K562 (cell line): Measurements from ENCODE around the gene RTP5. TPM values are rescaled to one million over a fixed set of nuclear protein-coding genes. Genes with fewer than 3 reads are reported as not detected.

ENCODE experiments used
- EP300 ChIP-seq: IDR thresholded peaks from 2 replicates; pipeline ENCODE4 v1.6.1; 2012; ENCODE audit warnings: low read length, improper control_type of control experiment
- RAD21 ChIP-seq, 2 experiments: fragments of 250-450 bp in 1 of 2; fragments of 450-650 bp in 1 of 2; sonication (Bioruptor Pico) in 1 of 2; formaldehyde crosslinking in 1 of 2; IDR thresholded peaks in 1 of 2; conservative IDR thresholded peaks in 1 of 2; 2 replicates each; pipeline versions ENCODE4 v1.4.0 to v1.8.0; 2020 to 2022; ENCODE audit warnings: mild to moderate bottlenecking in 2 of 2, moderate library complexity in 1 of 2
- polyA plus RNA-seq, 8 experiments: library from polyadenylated mRNA; depleted of rRNA in 4 of 8; stranded (reverse) in 5 of 8; unstranded in 3 of 8; fragments of >200 nt; fragmentation: Nextera tagmentation in 2 of 8; fragmentation: Illumina TruSeq in 1 of 8; extraction: Ambion mirVana in 2 of 8; extraction: Trizol in 1 of 8; gene quantifications; 2 replicates each; pipeline versions ENCODE4 v1.2.1 to v1.2.3, GENCODE V29; 2011 to 2014; ENCODE audit warnings: inconsistent platforms in 1 of 8, missing spikeins in 1 of 8
- total RNA-seq, 7 experiments: library from RNA; depleted of rRNA in 6 of 7; stranded (reverse); fragments of >200 nt in 6 of 7; fragmentation: Illumina TruSeq in 2 of 7; extraction: Trizol in 2 of 7; gene quantifications; 2 replicates each; pipeline versions ENCODE4 v1.2.1 to v1.2.3, GENCODE V29; 2011 to 2021; ENCODE audit warnings: low replicate concordance in 1 of 7
- TF ChIP-seq, protein P1 (sequence below), 2 experiments: fragments of 450-650 bp; formaldehyde crosslinking in 1 of 2; IDR thresholded peaks; 2 replicates each; pipeline versions ENCODE4 v1.4.0 to v1.6.1; 2014 to 2020; ENCODE audit warnings: mild to moderate bottlenecking in 2 of 2, borderline replicate concordance in 1 of 2, low read depth in 1 of 2

Gene RTP5
- total and polyA plus RNA-seq, 9 of the 15 experiments (the other 6 are each of a cell fraction or from before 2014, with no cell fraction given), result not detected

DNA sequence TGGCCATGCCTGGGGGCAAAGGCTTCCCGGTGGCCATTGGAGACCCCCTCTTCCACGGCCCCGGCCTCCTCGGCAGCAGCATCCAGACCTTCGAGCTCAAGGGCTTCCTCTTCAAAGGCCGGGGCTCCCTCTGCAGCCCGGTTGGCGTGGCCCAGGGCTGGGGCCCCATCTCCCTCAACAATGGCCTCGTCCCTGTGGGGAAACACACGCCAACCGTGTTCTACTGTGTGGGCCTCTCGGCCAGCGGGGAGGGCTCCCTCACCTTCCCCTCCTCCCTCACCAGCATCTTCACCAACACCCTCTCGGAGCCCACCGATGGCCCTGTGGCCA lies 2.7 kb downstream of the RTP5 start (continued):
- TF ChIP-seq, protein P1, sequence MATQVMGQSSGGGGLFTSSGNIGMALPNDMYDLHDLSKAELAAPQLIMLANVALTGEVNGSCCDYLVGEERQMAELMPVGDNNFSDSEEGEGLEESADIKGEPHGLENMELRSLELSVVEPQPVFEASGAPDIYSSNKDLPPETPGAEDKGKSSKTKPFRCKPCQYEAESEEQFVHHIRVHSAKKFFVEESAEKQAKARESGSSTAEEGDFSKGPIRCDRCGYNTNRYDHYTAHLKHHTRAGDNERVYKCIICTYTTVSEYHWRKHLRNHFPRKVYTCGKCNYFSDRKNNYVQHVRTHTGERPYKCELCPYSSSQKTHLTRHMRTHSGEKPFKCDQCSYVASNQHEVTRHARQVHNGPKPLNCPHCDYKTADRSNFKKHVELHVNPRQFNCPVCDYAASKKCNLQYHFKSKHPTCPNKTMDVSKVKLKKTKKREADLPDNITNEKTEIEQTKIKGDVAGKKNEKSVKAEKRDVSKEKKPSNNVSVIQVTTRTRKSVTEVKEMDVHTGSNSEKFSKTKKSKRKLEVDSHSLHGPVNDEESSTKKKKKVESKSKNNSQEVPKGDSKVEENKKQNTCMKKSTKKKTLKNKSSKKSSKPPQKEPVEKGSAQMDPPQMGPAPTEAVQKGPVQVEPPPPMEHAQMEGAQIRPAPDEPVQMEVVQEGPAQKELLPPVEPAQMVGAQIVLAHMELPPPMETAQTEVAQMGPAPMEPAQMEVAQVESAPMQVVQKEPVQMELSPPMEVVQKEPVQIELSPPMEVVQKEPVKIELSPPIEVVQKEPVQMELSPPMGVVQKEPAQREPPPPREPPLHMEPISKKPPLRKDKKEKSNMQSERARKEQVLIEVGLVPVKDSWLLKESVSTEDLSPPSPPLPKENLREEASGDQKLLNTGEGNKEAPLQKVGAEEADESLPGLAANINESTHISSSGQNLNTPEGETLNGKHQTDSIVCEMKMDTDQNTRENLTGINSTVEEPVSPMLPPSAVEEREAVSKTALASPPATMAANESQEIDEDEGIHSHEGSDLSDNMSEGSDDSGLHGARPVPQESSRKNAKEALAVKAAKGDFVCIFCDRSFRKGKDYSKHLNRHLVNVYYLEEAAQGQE (IDR thresholded peaks at IDR 0.05; ENCODE audit: borderline replicate concordance), result 0 out of 2 replicates have a peak, but pooled peaks have one; percentile 12
- TF ChIP-seq, protein P1 (CRISPR knock-in tag; IDR thresholded peaks at IDR 0.05; ENCODE audit: low read depth), result no peak
- TF ChIP-seq EP300 (no peak), RAD21 (CRISPR knock-in tag; conservative IDR thresholded peaks at IDR 0.05 in 1 of 2, IDR thresholded peaks at IDR 0.05 in 1 of 2) (peak in 1 of 2 experiments; percentile 35; a peak in 2 of 4 replicates)
